Measurements from ENCODE around the gene C11orf65. TPM values are rescaled to one million over a fixed set of nuclear protein-coding genes. Genes with fewer than 3 reads are reported as not detected.

C11orf65 gene
- total RNA-seq, 1 donor from 2014 or later: 0.67 TPM

GRCh38 chr11:108370315-108370714, 97.0 kb downstream of the C11orf65 start:
- no peaks in the 10 kb centered on the region for H3K27me3 Mint-ChIP-seq
- H3K4me3 Mint-ChIP-seq (ENCODE audit: low read depth): no peak overlapping the region
- no peak for DNase-seq (ENCODE audit: low spot score, unreplicated experiment)
- no peak overlapping the region for H3K27ac Mint-ChIP-seq
- peaks cover 4% of the 10 kb centered on the region for H3K9me3 Mint-ChIP-seq (ENCODE audit: low read depth)
- H3K4me1 Mint-ChIP-seq (ENCODE audit: low read depth): peaks cover 25% of the 10 kb centered on the region
- TF ChIP-seq, protein P1, sequence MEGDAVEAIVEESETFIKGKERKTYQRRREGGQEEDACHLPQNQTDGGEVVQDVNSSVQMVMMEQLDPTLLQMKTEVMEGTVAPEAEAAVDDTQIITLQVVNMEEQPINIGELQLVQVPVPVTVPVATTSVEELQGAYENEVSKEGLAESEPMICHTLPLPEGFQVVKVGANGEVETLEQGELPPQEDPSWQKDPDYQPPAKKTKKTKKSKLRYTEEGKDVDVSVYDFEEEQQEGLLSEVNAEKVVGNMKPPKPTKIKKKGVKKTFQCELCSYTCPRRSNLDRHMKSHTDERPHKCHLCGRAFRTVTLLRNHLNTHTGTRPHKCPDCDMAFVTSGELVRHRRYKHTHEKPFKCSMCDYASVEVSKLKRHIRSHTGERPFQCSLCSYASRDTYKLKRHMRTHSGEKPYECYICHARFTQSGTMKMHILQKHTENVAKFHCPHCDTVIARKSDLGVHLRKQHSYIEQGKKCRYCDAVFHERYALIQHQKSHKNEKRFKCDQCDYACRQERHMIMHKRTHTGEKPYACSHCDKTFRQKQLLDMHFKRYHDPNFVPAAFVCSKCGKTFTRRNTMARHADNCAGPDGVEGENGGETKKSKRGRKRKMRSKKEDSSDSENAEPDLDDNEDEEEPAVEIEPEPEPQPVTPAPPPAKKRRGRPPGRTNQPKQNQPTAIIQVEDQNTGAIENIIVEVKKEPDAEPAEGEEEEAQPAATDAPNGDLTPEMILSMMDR (IDR thresholded peaks at IDR 0.05; ENCODE audit: unreplicated experiment): no peak
- H3K36me3 Mint-ChIP-seq (ENCODE audit: insufficient read depth): peaks cover 15% of the 10 kb centered on the region

GRCh38 chr11:108369064-108369463, 98.3 kb downstream of the C11orf65 start:
- Mint-ChIP-seq H3K9me3 (ENCODE audit: low read depth) (peaks cover 4% of the 10 kb centered on the region), H3K4me3 (ENCODE audit: low read depth) (no peak overlapping the region), H3K4me1 (ENCODE audit: low read depth) (peaks cover 25% of the 10 kb centered on the region), H3K27ac (peak overlapping the region; percentile 68), H3K36me3 (ENCODE audit: insufficient read depth) (peaks cover 21% of the 10 kb centered on the region), H3K27me3 (no peaks in the 10 kb centered on the region)
- TF ChIP-seq, protein P1 (IDR thresholded peaks at IDR 0.05; ENCODE audit: unreplicated experiment): no peak
- DNase-seq (ENCODE audit: low spot score, unreplicated experiment): no peak

DNA sequence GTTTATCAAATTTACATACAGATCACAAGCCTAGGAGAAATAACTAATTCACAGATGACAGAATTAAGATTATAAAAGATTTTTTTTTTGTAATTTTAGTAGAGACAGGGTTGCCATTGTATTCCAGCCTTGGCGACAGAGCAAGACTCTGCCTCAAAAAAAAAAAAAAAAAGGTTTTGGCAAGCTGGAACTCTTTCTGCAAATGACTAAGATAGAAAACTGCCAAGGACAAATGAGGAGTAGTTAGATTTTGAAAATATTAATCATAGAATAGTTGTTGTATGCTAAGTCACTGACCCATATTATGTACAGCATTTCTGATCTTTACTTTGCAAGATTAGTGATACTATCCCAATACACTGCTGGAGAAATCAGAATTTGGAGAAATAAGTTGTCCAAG, 99.2 kb downstream of the C11orf65 start:
- H3K9me3 Mint-ChIP-seq (ENCODE audit: low read depth): peaks cover 2% of the 10 kb centered on the region
- no peaks in the 10 kb centered on the region for H3K27me3 Mint-ChIP-seq
- H3K4me3 Mint-ChIP-seq (ENCODE audit: low read depth): no peak overlapping the region
- peak overlapping the region; percentile 81 for H3K27ac Mint-ChIP-seq
- H3K4me1 Mint-ChIP-seq (ENCODE audit: low read depth): peaks cover 25% of the 10 kb centered on the region
- H3K36me3 Mint-ChIP-seq (ENCODE audit: insufficient read depth): peaks cover 19% of the 10 kb centered on the region
- TF ChIP-seq, protein P1 (IDR thresholded peaks at IDR 0.05; ENCODE audit: unreplicated experiment): no peak
- no peak for DNase-seq (ENCODE audit: low spot score, unreplicated experiment)

GRCh38 chr11:108364159-108364558, 103.2 kb downstream of the C11orf65 start:
- Mint-ChIP-seq H3K36me3 (ENCODE audit: insufficient read depth) (peaks cover 19% of the 10 kb centered on the region), H3K4me1 (ENCODE audit: low read depth) (peaks cover 12% of the 10 kb centered on the region), H3K4me3 (ENCODE audit: low read depth) (no peak overlapping the region), H3K27ac (no peak overlapping the region), H3K27me3 (no peaks in the 10 kb centered on the region), H3K9me3 (ENCODE audit: low read depth) (peaks cover 5% of the 10 kb centered on the region)
- TF ChIP-seq, protein P1 (IDR thresholded peaks at IDR 0.05; ENCODE audit: unreplicated experiment): no peak
- DNase-seq (ENCODE audit: low spot score, unreplicated experiment): no peak

DNA sequence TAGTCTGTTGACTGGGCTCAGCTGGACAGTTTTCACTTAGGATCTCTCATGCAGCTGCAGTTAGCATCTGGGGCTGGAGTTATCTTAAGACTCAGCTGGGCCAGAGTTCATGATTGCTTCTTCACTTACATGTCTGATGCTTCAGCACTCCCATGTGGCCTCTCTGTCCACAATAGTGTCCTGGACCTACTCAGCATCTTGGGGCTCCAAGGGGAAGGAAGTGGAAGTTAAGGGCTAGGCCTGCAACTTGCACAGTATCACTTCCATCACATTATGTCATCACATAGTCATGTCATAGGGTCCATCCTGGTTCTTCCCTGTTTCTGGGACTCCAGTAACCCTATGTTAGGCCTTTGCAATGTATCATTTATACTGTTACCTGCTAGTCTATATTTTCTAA, 115.9 kb downstream of the C11orf65 start:
- H3K4me3 Mint-ChIP-seq (ENCODE audit: low read depth): no peak overlapping the region
- H3K27ac Mint-ChIP-seq: no peak overlapping the region
- no peak for DNase-seq (ENCODE audit: low spot score, unreplicated experiment)
- H3K36me3 Mint-ChIP-seq (ENCODE audit: insufficient read depth): peaks cover 24% of the 10 kb centered on the region
- no peaks in the 10 kb centered on the region for H3K9me3 Mint-ChIP-seq (ENCODE audit: low read depth)
- peaks cover 2% of the 10 kb centered on the region for H3K4me1 Mint-ChIP-seq (ENCODE audit: low read depth)
- no peaks in the 10 kb centered on the region for H3K27me3 Mint-ChIP-seq
- TF ChIP-seq, protein P1 (IDR thresholded peaks at IDR 0.05; ENCODE audit: unreplicated experiment): no peak
